Nucleus accumbens (tissue), 56 donors: ENCODE measurements around the gene PGA3.
"Not testable (repeated sequence)": the region's sequence is repeated elsewhere in the genome, so short reads cannot be mapped to it uniquely, and the experiment has no call there.

Experiments
- DNase-seq, 56 donors: peaks; one replicate each; lab custom pipeline; 2025; lab: John Stamatoyannopoulos, UW

Gene PGA3

GRCh38 chr11:61202950-61203746, at the start of gene PGA3:
Gene PGA3 (plus strand): TSS chr11:61203515. CDS start chr11:61203565, 50 bp downstream.
- not testable (repeated sequence) for DNase-seq

- no peak for DNase-seq
Measured at GRCh38 chr11:61153593-61154095, 49.7 kb upstream of the PGA3 start.

GRCh38 chr11:61154528-61154927, 48.8 kb upstream of the PGA3 start:
- no peak for DNase-seq

- DNase-seq = no peak
Measured at GRCh38 chr11:61155312-61155711, 48.0 kb upstream of the PGA3 start.

- no peak for DNase-seq
Measured at GRCh38 chr11:61155741-61156140, 47.6 kb upstream of the PGA3 start.

- no peak for DNase-seq
Measured at GRCh38 chr11:61157743-61158142, 45.6 kb upstream of the PGA3 start.

- DNase-seq = no peak
Measured at GRCh38 chr11:61158691-61159381, 44.5 kb upstream of the PGA3 start.

GRCh38 chr11:61160487-61161189, 42.7 kb upstream of the PGA3 start:
- DNase-seq = peak in 3 of 56 donors; percentile 16 to 44 (median 43)

- DNase-seq = peak in 55 of 56 donors; percentile 34 to 98 (median 86)
Measured at GRCh38 chr11:61161190-61162091, 41.9 kb upstream of the PGA3 start, which contains the start of gene VPS37C. Gene VPS37C (minus strand): TSS chr11:61161426. CDS start chr11:61138829, 22,597 bp downstream.

GRCh38 chr11:61162092-61162941, 41.0 kb upstream of the PGA3 start:
- peak in 34 of 56 donors; percentile 8 to 83 (median 38) for DNase-seq

GRCh38 chr11:61163021-61163420, 40.3 kb upstream of the PGA3 start:
- no peak for DNase-seq

GRCh38 chr11:61163714-61164605, 39.4 kb upstream of the PGA3 start:
- no peak for DNase-seq

GRCh38 chr11:61164606-61165424, 38.5 kb upstream of the PGA3 start:
- no peak for DNase-seq

- DNase-seq = not testable (repeated sequence)
Measured at GRCh38 chr11:61165785-61166184, 37.5 kb upstream of the PGA3 start.

GRCh38 chr11:61166331-61166730, 37.0 kb upstream of the PGA3 start:
- not testable (repeated sequence) for DNase-seq

- DNase-seq = no peak
Measured at GRCh38 chr11:61168042-61168688, 35.1 kb upstream of the PGA3 start.
